Measurements from ENCODE around the gene BICD1. TPM values are rescaled to one million over a fixed set of nuclear protein-coding genes. Genes with fewer than 3 reads are reported as not detected.

The BICD1 gene
- total and polyA plus RNA-seq, 2 of the 13 experiments (the other 11 are each of a cell fraction or from before 2014, with no cell fraction given): 4.5 to 5.2 TPM

DNA sequence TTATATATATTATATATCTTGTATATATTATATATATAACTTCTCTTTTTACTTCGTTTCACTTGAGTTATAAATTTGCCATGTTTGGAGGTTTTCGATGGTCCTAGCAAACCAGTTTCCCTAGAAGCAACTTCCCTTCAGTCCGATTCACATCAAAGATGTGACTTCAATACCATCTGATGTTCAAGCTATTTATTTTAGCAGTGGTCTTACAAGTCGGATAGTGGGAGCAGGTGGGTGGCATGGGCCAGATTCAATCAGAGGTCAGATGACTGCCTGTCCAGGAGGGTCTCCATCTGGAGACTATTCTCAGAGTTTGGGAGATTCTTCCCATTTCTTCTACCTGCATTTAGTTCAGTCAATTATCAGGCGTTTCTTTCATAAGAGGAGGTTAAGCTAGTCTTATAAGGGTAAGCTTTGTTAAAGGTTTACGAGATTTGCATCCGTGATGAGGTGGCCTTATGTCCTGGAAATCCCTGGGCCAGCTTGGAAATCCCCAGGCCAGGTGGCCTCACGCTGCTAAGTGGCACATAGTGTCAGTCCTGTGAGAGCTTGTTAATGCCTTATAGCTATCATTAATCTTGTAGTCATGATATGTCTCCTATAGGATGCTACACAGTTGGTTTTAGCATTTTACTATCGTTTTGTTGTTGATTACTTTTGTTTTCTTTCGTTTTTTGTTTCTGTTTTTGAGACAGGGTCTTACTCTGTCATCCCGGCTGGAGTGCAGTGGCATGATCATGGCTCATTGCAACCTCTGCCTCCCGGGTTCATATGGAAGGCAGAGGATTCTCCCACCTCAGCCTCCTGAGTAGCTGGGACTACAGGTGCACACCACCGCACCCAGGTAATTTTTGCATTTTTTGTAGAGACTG, 145.8 kb downstream of the BICD1 start:
- Histone ChIP-seq H3K4me1 (ENCODE audit: insufficient read depth, low read length) (no peaks in the 10 kb centered on the region), H3K36me3 (replicated peaks in 1 of 2; ENCODE audit: control insufficient read depth in 1 of 2, insufficient read depth in 2 of 2, low read length in 2 of 2) (no peaks in the 10 kb centered on the region), H3K9ac (ENCODE audit: insufficient read depth, low read depth, low read length) (no peak overlapping the region), H3K27ac (ENCODE audit: extremely low read length, insufficient read depth, low read length) (no peak overlapping the region), H3K79me2 (ENCODE audit: insufficient read depth, low read length) (no peaks in the 10 kb centered on the region), H3K4me2 (ENCODE audit: low read depth, low read length) (no peak overlapping the region), H3K9me3 (ENCODE audit: low read length) (no peaks in the 10 kb centered on the region), H4K20me1 (ENCODE audit: insufficient read depth, low read length) (no peaks in the 10 kb centered on the region), H3K27me3 (ENCODE audit: control insufficient read depth in 1 of 2, insufficient read depth in 2 of 2, low read length in 2 of 2) (no peaks in the 10 kb centered on the region), H3K4me3 (replicated peaks in 1 of 3; ENCODE audit: insufficient read depth in 1 of 3, low read depth in 2 of 3, low read length in 3 of 3) (no peak overlapping the region), H2AFZ (ENCODE audit: low read length) (no peak overlapping the region)
- no TSS peak for BruUV-seq (replicated peaks)
- CTCF ChIA-PET (ENCODE audit: low intra/inter-chr PET ratio, low total read pairs): no interaction called here
- in situ Hi-C loops (cut with HindIII; ENCODE audit: extremely low pct_ligation_motif_present, low pct_unique_long_range_greater_than_20kb) (no loop called here), intact Hi-C loops (cut with micrococcal nuclease; ENCODE audit: unreplicated experiment) (no loop called here)
- DNase-seq (ENCODE audit: low spot score): no peak
- WGBS (ENCODE audit: low lambda C conversion rate): 89% methylated on average over 13 of the region's 13 CpGs
- no peak for FAIRE-seq
- POLR2A ChIA-PET: no interaction called here
- TF ChIP-seq SRY (CRISPR knock-in tag; IDR thresholded peaks at IDR 0.05) (no peak), AGO2 (optimal IDR thresholded peaks at IDR 0.05; ENCODE audit: low read depth, low read length) (no peak), CBX1 (IDR thresholded peaks at IDR 0.05; ENCODE audit: low read depth) (no peak), ZNF672 (CRISPR knock-in tag; IDR thresholded peaks at IDR 0.05) (no peak), MAZ (IDR thresholded peaks at IDR 0.05; ENCODE audit: borderline replicate concordance, low read depth, low read length) (no peak), MAZ (CRISPR knock-in tag; IDR thresholded peaks at IDR 0.05; ENCODE audit: low read depth) (no peak), CHD2 (IDR thresholded peaks at IDR 0.05; ENCODE audit: low read depth, low read length) (no peak)
- no peak for ATAC-seq

DNA sequence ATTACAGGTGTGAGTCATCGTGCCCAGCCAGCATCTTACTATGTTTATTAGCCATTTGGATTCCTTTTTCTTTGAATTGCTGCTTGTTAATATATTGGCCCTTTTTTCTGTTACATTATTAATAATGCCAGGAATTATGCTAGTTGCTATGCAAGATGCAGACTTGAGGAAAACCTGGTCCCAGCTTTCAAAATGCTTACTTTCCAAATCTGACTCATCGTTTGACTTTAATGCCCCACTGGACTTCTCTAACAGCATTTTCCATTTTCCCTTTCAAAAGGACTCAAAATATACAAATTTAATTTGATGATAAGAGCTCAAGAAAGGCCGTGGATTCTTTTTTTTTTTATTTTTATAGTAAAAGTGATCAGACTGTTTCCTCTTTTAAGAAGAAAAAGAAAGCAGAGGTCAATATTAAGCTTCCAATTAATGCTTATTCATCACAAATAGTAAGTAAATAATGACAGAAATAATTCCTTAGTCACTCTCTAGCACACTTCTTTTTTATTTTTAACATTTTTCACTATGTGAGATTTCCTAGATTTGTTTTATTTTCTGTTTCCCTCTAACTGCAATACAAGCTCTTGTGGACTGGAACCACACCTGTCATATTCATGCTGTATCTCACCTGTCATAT, 146.6 kb downstream of the BICD1 start:
- H3K79me2 ChIP-seq (ENCODE audit: insufficient read depth, low read length): no peaks in the 10 kb centered on the region
- intact Hi-C loops (cut with micrococcal nuclease; ENCODE audit: unreplicated experiment) (no loop called here), in situ Hi-C loops (cut with HindIII; ENCODE audit: extremely low pct_ligation_motif_present, low pct_unique_long_range_greater_than_20kb) (no loop called here)
- H4K20me1 ChIP-seq (ENCODE audit: insufficient read depth, low read length): no peaks in the 10 kb centered on the region
- ATAC-seq (no peak), DNase-seq (ENCODE audit: low spot score) (no peak), FAIRE-seq (no peak)
- H2AFZ ChIP-seq (ENCODE audit: low read length): no peak overlapping the region
- H3K36me3 ChIP-seq (replicated peaks in 1 of 2; ENCODE audit: control insufficient read depth in 1 of 2, insufficient read depth in 2 of 2, low read length in 2 of 2): no peaks in the 10 kb centered on the region
- H3K4me1 ChIP-seq (ENCODE audit: insufficient read depth, low read length): no peaks in the 10 kb centered on the region
- WGBS (ENCODE audit: low lambda C conversion rate): 88% methylated on average over 3 of the region's 3 CpGs
- H3K4me3 ChIP-seq (replicated peaks in 1 of 3; ENCODE audit: insufficient read depth in 1 of 3, low read depth in 2 of 3, low read length in 3 of 3): no peak overlapping the region
- TF ChIP-seq PHB2 (IDR thresholded peaks at IDR 0.05; ENCODE audit: partially characterized antibody) (no peak), MAFK (conservative IDR thresholded peaks at IDR 0.05 in 1 of 2, IDR thresholded peaks at IDR 0.05 in 1 of 2; ENCODE audit: low read length in 2 of 2) (peak; percentile 35 to 63; a peak in 2 of 4 replicates)
- no peaks in the 10 kb centered on the region for H3K27me3 ChIP-seq (ENCODE audit: control insufficient read depth in 1 of 2, insufficient read depth in 2 of 2, low read length in 2 of 2)
- no peaks in the 10 kb centered on the region for H3K9me3 ChIP-seq (ENCODE audit: low read length)
- ChIA-PET CTCF (ENCODE audit: low intra/inter-chr PET ratio, low total read pairs) (no interaction called here), POLR2A (no interaction called here)
- H3K4me2 ChIP-seq (ENCODE audit: low read depth, low read length): no peak overlapping the region
- no peak overlapping the region for H3K9ac ChIP-seq (ENCODE audit: insufficient read depth, low read depth, low read length)
- BruUV-seq (replicated peaks): no TSS peak
- no peak overlapping the region for H3K27ac ChIP-seq (ENCODE audit: extremely low read length, insufficient read depth, low read length)

Data from HepG2 (cell line).